HG03135 (cell line): ENCODE measurements around the gene FCER1G.
"Not testable (repeated sequence)": the region's sequence is repeated elsewhere in the genome, so short reads cannot be mapped to it uniquely, and the experiment has no call there.

Source experiments
- ATAC-seq: cut with Tn5 transposase; IDR thresholded peaks from one replicate; pipeline ENCODE4 v1.9.1; 2021; ENCODE audit warnings: mild to moderate bottlenecking, moderate library complexity; ENCODE audit not compliant: unreplicated experiment

The FCER1G gene

DNA sequence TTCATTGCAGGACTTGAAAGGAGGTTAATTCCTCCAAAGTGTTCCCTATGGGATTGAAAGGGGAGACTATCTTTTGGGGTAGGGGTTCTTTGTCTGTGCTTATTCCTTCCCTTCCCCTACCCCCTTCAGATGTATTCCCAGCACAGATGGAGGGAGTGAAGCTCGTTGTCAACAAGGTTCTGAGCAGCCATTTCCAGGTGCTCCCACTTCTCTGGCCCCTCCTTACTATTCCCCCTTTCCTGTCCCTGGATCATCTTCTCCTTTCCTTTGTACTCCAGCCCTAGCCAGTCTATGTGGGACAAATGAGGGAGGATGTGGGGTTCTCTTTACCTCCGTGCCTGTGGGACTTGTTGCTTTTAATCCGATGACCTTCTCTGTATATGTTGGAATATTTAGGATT, 11.7 kb downstream of the FCER1G start:
- no peak for ATAC-seq

- ATAC-seq: peak; percentile 40
Measured at GRCh38 chr1:161227196-161227871, 12.2 kb downstream of the FCER1G start.

DNA sequence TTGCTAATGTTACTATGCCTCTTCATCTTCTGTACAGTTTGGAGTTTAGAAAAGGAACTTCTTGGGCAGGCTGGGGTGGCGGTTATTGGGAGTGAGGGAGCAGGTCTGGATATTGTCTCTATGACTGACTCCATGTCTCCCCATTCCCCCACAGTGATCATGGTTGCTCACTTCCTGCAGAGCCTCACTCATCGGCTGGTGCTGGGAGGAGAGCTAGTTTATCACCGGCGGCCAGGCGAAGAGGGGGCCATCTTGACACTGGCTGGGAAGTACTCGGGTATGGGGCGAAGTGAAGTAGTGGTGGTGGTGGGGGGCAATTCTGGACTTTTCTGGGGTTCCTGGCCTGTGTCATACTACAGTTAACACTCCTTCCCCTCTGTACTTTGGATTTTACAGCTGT, 12.9 kb downstream of the FCER1G start:
- ATAC-seq: no peak

- no peak for ATAC-seq
Measured at GRCh38 chr1:161229896-161230295, 14.8 kb downstream of the FCER1G start.

GRCh38 chr1:161230762-161231161, 15.7 kb downstream of the FCER1G start:
- no peak for ATAC-seq

GRCh38 chr1:161233102-161233501, 18.0 kb downstream of the FCER1G start:
- ATAC-seq: no peak

GRCh38 chr1:161235957-161236775, 21.1 kb downstream of the FCER1G start:
- no peak for ATAC-seq

GRCh38 chr1:161238039-161238473, 23.0 kb downstream of the FCER1G start, which contains the start of gene NR1I3:
TSS of gene NR1I3 (minus strand) at chr1:161238203. CDS start at chr1:161236565, 1,638 bp downstream.
- no peak for ATAC-seq

GRCh38 chr1:161241682-161242081, 26.6 kb downstream of the FCER1G start:
- ATAC-seq: no peak

DNA sequence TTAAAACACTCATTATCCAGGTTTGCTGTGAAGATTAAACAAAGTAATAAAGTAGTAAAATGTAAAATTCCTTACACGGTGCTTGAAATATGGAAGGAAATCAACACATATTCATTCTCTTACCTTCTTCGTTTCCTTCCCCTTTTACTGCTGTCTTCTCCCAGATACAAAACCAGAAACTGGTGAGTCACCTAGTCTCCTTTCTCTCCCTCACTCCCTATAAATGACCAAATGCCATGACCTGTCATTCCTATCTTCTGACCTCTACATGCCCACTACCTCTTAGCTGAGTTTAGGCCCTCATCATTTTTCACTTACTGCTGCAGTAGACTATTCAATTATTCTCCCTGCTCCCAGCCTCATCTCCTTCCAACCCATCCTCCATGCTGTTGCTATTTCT, 27.2 kb downstream of the FCER1G start:
- no peak for ATAC-seq

GRCh38 chr1:161244888-161245287, 29.8 kb downstream of the FCER1G start:
- no peak for ATAC-seq

DNA sequence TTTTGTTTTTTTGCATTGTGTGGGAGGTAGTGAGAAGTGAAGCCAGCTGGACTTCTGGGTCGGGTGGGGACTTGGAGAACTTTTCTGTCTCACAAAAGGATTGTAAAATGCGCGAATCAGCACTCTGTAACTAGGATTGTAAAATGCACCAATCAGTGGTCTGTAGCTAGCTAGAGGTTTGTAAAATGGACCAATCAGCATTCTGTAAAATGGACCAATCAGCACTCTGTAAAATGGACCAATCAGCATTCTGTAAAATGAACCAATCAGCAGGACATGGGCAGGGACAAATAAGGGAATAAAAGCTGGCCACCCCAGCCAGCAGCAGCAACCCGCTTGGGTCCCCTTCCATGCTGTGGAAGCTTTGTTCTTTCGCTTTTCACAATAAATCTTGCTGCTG, 35.0 kb downstream of the FCER1G start:
- ATAC-seq: not testable (repeated sequence)

DNA sequence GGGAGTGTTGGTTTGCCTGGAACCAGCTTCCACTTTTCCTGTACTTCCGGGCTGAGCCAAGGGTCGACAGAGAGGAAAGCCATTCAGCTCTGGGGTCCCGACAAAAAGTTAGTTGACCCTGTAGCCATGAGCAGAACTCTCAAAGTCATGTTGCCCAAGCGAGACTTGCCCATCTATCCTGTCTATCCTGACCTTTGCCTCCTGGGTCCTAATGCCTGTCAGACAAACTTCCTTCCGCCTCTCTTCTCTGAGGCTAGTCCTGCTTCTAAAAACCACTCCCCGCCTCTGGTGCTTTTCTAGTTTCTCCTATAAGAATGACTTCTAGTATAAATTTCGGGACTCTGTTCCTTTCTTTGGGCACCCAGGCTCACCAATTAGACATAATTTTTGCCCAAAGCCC, 35.7 kb downstream of the FCER1G start:
- no peak for ATAC-seq

GRCh38 chr1:161251579-161251978, 36.5 kb downstream of the FCER1G start:
- no peak for ATAC-seq

DNA sequence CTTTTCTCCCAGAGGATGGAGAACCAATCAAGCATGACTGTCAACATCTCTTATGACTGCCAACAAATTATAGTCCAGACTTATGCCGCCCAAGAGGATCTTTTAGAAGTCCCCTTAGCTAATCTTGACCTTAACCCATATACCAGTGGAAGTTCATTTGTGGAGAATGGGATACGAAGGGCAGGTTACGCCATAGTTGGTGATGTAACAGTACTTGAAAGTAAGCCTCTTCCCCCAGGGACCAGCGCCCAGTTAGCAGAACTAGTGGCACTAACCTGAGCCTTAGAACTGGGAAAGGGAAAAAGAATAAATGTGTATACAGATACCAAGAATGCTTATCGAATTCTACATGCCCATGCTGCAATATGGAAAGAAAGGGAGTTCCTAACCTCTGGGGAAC, 40.2 kb downstream of the FCER1G start:
- ATAC-seq: not testable (repeated sequence)

GRCh38 chr1:161255955-161256520, 40.9 kb downstream of the FCER1G start:
- not testable (repeated sequence) for ATAC-seq

DNA sequence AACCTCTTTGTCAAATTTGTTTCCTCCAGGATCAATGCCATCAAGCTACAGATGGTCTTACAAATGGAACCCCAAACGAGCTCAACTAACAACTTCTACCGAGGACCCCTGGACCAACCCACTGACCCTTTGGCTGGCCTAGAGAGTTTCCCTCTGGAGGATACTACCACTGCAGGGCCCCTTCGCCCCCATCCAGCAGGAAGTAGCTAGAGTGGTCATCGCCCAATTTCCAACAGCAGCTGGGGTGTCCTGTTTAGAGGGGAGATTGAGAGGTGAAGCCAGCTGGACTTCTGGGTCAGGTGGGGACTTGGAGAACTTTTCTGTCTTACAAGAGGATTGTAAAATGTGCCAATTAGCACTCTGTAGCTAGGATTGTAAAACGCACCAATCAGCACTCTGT, 42.0 kb downstream of the FCER1G start:
- ATAC-seq: not testable (repeated sequence)

DNA sequence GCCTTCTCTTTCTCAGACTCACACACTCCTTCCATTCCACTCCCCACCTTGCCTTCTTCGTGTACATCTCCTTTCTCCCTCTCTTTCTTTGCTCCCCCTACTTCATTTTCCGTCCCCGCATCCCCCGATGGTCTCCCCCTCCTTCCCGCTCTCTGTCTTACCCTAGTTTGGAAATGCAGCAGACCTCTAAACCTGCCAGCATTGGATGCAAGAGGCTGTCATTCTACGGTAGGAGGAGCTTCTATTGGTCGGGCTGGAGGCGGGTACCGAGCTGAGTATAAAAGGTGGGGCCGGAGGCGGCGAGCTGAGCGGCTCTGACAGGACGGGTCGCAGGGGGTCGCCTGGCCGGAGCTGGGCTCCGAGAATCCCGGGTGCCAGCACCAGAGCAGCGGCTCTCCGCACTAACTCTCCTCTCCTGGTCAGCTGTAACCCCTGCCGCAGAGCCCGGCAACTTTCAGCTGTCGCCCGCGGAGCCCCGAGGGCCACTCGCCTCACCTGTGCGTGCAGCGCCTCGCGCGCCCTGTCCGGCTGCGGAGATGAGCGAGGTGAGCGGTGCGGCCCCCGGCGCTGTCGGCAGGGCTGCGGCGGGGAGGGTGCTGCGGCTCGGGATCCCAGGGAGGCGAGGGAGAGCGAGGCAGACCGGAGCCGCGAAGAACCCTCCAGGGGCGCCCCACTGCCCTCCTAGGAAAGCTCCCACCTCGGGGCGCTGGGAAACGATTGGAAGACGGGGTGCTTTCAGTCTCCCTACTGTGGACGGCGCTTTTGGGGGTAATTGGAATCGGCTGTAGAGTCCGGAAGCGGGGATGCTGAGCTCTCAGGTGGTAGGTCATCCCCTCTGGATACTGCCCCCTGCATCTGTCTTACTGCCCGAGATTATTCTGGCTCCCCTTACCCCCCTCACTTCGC, 43.6 kb downstream of the FCER1G start, which contains the start of gene PCP4L1:
TSS of gene PCP4L1 (plus strand) at position 307 of the 906 bp plus-strand sequence. CDS start at position 537, 230 bp downstream.
- no peak for ATAC-seq

DNA sequence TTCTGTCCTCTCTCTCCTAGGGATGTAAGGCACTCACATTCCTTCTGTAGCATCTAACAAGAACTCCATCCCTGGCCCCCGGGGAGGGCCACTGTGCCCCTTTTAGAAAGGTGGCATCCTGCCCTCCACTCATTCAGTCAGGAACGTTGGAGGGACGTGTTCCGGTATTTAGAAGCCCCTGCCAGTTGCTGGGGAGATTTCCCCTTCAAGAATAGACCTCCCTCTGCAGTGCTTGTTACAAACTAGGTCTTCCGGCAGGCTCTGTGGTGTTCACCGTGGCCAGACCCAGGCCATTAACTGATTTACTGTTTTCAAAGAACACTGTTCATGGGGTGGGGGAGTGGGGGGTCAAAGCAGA, 44.2 kb downstream of the FCER1G start:
- ATAC-seq: no peak

GRCh38 chr1:161259765-161260164, 44.7 kb downstream of the FCER1G start:
- ATAC-seq: no peak
